GM21528 (cell line): ENCODE data around the gene HES4.
"Not testable (repeated sequence)": the region's sequence is repeated elsewhere in the genome, so short reads cannot be mapped to it uniquely, and the experiment has no call there.

Experiments
- ATAC-seq: cut with Tn5 transposase; IDR thresholded peaks from one replicate; pipeline ENCODE4 v1.9.1; 2021; ENCODE audit warnings: mild to moderate bottlenecking, moderate library complexity; ENCODE audit not compliant: unreplicated experiment, low FRiP score

Gene HES4

GRCh38 chr1:1019122-1019999, 19.5 kb upstream of the HES4 start:
- ATAC-seq = peak; percentile 60

- ATAC-seq = not testable (repeated sequence)
Measured at GRCh38 chr1:1018321-1018685, 18.4 kb upstream of the HES4 start.

GRCh38 chr1:1017397-1018320, 17.8 kb upstream of the HES4 start:
- not testable (repeated sequence) for ATAC-seq

- ATAC-seq = no peak
Measured at GRCh38 chr1:1014799-1015681, 15.1 kb upstream of the HES4 start.

- peak; percentile 7 for ATAC-seq
Measured at GRCh38 chr1:1013922-1014648, 14.2 kb upstream of the HES4 start.

- peak; percentile 70 for ATAC-seq
Measured at GRCh38 chr1:1013105-1013921, 13.4 kb upstream of the HES4 start, which contains the start of gene ISG15. Gene ISG15 (plus strand): TSS chr1:1013497. CDS start chr1:1013574, 77 bp downstream.

GRCh38 chr1:1012736-1013104, 12.8 kb upstream of the HES4 start:
- ATAC-seq = peak; percentile 11

GRCh38 chr1:1011396-1011949, 11.6 kb upstream of the HES4 start:
- no peak for ATAC-seq

- ATAC-seq = not testable (repeated sequence)
Measured at GRCh38 chr1:1010131-1010530, 10.2 kb upstream of the HES4 start.

- no peak for ATAC-seq
Measured at GRCh38 chr1:1006305-1007159, 6.6 kb upstream of the HES4 start.

GRCh38 chr1:1005774-1006304, 5.9 kb upstream of the HES4 start:
- no peak for ATAC-seq

- ATAC-seq = no peak
Measured at GRCh38 chr1:1004780-1005697, 5.1 kb upstream of the HES4 start.

- no peak for ATAC-seq
Measured at GRCh38 chr1:1004420-1004779, 4.5 kb upstream of the HES4 start.

GRCh38 chr1:1003618-1004419, 3.9 kb upstream of the HES4 start:
- ATAC-seq = no peak

GRCh38 chr1:1001057-1001783, 1.3 kb upstream of the HES4 start:
- no peak for ATAC-seq
